GM12891 (cell line): ENCODE data around the gene EYS.

Experiments
- DNase-seq: peaks from one replicate; pipeline ENCODE4 v3.0.0; 2011; ENCODE audit warnings: low spot score; ENCODE audit not compliant: insufficient read length
- FAIRE-seq: peaks from 2 replicates; lab custom pipeline; 2011; peaks lifted over from hg19 to GRCh38; lab: Jason Lieb, UNC
- PAX5 ChIP-seq: IDR thresholded peaks from 2 replicates; pipeline ENCODE4 v1.6.1; 2011; ENCODE audit warnings: low read length, moderate library complexity, mild to moderate bottlenecking; ENCODE audit not compliant: insufficient read depth, severe bottlenecking
- POLR2A ChIP-seq: IDR thresholded peaks from 2 replicates; pipeline ENCODE4 v1.6.1; 2011; ENCODE audit warnings: low read depth, low read length, control low read depth
- POLR2AphosphoS5 ChIP-seq: IDR thresholded peaks from 2 replicates; pipeline ENCODE4 v1.6.1; 2011; ENCODE audit warnings: low read depth, low read length, control low read depth
- POU2F2 ChIP-seq: IDR thresholded peaks from 2 replicates; pipeline ENCODE4 v1.6.1; 2011; ENCODE audit warnings: low read depth, mild to moderate bottlenecking, control low read depth, low read length, moderate library complexity
- SPI1 ChIP-seq: IDR thresholded peaks from 2 replicates; pipeline ENCODE4 v1.6.1; 2011; ENCODE audit warnings: low read depth, low read length, control low read depth
- TAF1 ChIP-seq: IDR thresholded peaks from 2 replicates; pipeline ENCODE4 v1.6.1; 2011; ENCODE audit warnings: low read depth, low read length, control low read depth

EYS gene

DNA sequence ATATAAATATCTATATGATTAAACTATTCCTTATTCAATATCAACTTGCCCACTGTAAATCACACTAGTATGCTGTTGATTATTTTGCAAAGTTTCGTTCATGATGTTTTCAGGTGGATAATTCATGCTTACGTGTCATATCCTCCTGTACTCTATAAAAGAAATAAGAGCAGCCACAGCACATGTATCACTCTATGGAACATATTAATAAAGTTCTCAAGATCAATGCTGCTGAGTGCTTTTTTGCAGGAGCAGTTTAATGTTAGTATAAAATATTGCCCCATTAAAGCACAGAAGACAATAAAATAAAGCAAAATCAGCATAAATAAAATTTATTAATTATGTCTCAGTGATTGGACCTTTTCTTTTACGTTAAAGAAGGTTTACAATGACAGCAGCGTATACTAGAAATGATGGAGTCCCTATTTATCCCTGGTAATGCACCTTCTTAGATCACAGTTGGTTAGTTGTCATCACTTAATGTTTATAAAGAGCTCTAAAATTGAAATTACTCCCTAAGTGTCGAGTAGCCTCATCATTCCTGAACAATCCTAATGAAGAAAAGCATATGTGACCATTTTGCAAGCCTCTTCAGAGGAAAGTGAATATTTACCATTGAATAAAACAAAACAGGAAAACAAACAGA is 517.7 kb downstream of the EYS start:
- DNase-seq: no peak
- TF ChIP-seq TAF1 (no peak), POU2F2 (no peak), PAX5 (no peak)
- FAIRE-seq: no peak

DNA sequence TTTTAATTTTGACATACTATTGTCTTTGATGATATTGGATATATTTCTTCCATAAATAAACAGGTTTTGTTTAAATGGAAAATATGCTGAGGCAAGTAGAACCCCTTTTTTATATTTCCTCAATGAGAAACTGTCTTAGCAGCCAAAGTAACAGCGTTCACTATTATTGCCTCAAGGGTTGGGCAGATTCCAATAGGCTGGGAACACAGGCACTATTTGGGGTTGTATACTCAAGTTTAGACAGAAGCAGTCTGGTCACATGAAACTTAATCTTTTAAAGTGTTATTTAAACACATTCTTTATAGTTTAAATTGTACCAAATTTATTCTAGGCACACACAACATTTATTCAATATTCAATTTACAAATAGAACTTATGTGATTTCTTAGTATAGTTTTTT is 520.2 kb downstream of the EYS start:
- FAIRE-seq: no peak
- DNase-seq: no peak
- TF ChIP-seq POU2F2 (no peak), TAF1 (no peak), POLR2AphosphoS5 (no peak), PAX5 (no peak), POLR2A (no peak), SPI1 (no peak)

DNA sequence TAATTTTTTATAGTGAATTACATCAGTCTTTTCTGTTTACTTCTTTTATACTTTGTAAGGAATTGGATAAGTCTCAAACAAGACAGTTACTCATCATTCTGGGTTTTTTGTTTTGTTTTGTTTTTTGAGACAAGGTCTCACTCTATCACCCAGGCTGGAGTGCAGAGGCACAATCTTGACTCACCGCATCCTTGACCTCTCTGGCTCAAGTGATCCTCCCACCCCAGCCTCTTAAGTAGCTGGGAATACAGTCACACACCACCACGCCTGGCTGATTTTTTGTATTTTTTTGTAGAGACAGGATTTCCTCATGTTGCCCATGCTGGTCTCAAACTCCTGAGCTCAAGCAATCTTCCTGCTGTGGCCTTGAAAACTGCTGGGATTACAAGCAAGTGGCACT is 524.3 kb downstream of the EYS start:
- no peak for DNase-seq
- no peak for FAIRE-seq
- TF ChIP-seq TAF1 (no peak), POLR2AphosphoS5 (no peak), POU2F2 (no peak), PAX5 (no peak), POLR2A (no peak), SPI1 (no peak)

DNA sequence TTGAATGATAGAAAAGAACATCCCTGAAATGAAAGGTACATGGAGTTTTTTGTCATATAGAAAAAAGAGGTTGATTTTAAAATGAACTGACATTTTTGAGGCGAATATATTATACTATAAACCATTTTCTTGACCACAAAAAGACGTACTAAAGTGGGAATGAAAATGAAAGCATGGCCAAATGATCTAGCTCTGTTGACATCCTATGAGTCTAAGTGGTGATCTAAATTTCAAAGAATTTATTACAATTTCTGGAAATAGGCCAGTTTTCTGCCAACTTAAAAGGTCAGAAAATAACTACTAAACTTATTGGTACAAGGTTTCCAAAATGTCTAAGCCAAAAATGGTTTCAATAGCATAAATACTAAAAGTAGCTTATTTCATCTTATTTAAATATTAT is 536.8 kb downstream of the EYS start:
- TF ChIP-seq POU2F2 (no peak), PAX5 (no peak), SPI1 (no peak), TAF1 (no peak), POLR2A (no peak), POLR2AphosphoS5 (no peak)
- FAIRE-seq (no peak), DNase-seq (no peak)

DNA sequence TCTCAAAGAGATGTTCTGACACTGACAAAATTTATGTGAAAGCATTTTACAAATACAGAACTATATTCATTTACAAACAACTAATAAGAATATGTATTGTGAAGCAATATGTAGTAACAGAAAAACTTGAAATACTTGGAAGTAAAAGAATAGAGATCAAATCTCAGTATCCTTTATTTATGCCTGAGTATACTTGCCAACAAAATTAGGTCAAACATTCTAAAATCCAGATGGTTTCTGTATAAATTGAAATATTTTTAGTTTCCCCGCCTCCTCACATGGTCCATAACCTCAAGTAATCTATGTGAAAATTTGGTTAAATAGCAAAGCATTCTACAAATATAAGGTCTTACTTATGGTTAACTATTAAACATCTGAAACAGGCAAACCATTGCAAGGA is 545.4 kb downstream of the EYS start:
- TF ChIP-seq PAX5 (no peak), POU2F2 (no peak), POLR2AphosphoS5 (no peak), POLR2A (no peak), SPI1 (no peak), TAF1 (no peak)
- no peak for DNase-seq
- no peak for FAIRE-seq

DNA sequence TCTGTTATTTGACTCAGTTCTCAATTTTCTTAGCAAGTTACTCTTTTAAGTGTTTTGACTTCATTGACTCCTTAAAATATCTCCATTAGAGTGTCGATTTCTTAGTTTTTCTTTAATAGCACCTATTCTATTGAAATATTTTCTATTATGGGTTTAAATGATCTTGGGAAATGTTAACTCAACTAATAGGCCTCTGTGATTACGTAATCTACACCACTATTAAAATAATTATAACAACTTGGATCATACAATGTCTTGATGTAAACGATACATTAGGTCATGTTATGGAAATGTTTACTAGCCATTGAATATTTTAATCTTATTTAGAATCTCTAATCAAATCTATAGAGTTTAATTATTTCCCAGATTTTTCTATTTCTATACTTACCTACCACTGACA is 550.0 kb downstream of the EYS start:
- DNase-seq (no peak), FAIRE-seq (no peak)
- TF ChIP-seq TAF1 (no peak), SPI1 (no peak), POLR2A (no peak)

DNA sequence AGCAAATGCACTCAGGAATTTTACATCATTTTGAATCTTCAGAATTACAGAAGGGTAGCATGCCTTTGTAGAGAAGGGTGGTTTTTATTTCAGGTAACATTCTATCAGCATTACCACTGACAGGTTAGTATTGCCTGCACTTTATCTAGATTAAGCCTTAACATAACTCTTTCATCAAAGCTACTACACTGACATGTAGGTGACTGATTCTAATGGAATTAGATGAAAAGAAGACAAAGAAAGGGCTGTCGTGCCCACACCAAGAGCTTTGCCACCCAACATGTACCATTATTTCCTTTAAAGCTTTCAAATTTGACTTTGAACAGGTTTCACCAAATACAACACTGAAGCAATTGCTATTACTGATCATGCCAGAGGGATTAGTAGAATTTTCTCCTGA is 551.9 kb downstream of the EYS start:
- FAIRE-seq (no peak), DNase-seq (no peak)
- TF ChIP-seq POLR2AphosphoS5 (no peak), POLR2A (no peak), POU2F2 (no peak)

DNA sequence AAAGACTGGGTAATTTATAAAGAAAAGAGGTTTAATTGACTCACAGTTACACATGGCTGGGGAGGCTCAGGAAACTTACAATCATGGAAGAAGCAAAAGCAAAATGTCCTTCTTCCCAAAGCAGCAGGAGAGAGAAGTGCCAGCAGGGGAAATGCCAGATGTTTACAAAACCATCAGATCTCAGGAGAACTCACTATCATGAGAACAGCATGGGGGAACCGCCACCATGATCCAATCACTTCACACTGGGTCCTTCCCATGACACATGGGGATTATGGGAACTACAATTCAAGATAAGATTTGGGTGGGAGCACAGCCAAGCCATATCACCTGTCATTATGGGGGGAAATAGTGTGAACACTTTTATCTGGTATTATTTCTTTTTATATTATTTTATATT is 557.2 kb downstream of the EYS start:
- DNase-seq (no peak), FAIRE-seq (no peak)
- no peak for TF ChIP-seq POLR2A
- TF ChIP-seq PAX5: no peak
- TF ChIP-seq SPI1: no peak
- no peak for TF ChIP-seq TAF1
- TF ChIP-seq POU2F2: no peak
- TF ChIP-seq POLR2AphosphoS5: no peak

DNA sequence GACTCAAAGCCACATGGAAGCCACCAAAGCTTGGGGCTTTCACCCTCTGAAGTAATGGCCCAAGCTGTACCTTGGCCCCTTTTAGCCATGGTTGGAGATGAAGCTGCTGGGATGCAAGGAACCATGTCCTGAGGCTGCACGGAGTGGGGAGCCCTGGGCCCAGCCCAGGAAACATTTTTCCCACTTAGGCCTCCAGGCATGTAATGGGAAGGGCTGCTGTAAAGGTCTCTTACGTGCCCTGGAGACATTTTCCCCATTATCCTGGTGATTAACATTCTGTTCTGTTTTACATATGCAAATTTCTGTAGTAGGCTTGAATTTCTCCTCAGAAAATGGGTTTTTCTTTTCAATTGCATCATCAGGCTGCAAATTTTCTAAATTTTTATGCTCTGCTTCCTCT is 558.2 kb downstream of the EYS start:
- TF ChIP-seq SPI1 (no peak), PAX5 (no peak), TAF1 (no peak), POLR2AphosphoS5 (no peak), POLR2A (no peak), POU2F2 (no peak)
- no peak for FAIRE-seq
- no peak for DNase-seq

DNA sequence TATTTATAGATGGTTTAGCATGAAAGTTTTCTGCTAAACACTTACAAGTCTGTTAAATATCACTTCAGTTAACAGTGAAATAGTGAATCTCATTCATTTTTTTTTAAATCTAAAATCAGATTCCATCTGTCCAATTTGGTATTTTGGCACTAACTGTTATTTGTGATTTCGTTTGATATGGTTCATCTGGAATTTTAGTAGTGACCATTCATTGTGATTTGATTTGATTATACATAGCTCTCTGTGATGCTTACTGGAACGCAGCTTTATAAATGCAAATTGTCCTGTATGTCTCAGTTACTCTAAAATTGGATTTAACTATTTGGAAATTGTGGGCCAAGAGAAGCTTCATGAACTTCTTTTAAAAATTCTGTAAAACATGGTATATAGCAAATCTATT is 571.5 kb downstream of the EYS start:
- FAIRE-seq (no peak), DNase-seq (no peak)
- TF ChIP-seq POLR2AphosphoS5: no peak
- TF ChIP-seq PAX5: no peak
- TF ChIP-seq POU2F2: no peak

DNA sequence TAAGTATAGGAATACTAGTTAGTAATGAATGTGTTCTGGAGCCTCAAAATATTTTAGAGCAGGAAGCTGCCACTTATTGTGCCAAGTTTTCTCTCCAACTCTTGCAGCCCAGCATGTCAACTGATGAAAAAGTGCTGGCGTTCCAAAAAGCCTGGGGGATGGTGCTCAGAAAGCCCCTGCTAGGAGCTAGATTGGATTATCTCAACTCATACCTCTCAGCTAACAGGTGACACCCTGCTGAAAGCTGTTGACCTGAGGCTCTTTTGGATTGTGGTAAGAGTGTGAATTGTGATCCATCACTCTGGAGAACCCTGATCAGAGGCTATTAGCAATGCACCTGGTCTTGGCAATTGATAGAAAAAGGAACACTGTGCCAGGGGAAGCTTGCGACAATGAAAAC is 580.4 kb downstream of the EYS start:
- no peak for TF ChIP-seq POLR2A
- no peak for TF ChIP-seq POLR2AphosphoS5
- TF ChIP-seq POU2F2: no peak
- TF ChIP-seq TAF1: no peak
- no peak for TF ChIP-seq SPI1
- no peak for TF ChIP-seq PAX5
- DNase-seq (no peak), FAIRE-seq (no peak)
